SU-DHL-6 (cell line): ENCODE results near the gene NACC1.

Experiments used
- EZH2phosphoT487 ChIP-seq: fragments of 200-600 bp; sonication (generic), shearing (Covaris generic); conservative IDR thresholded peaks from 2 replicates; pipeline ENCODE4 v1.6.1; 2018; ENCODE audit warnings: mild to moderate bottlenecking, antibody characterized with exemption, low read length, moderate library complexity, mixed read lengths
- TF ChIP-seq, protein P1 (sequence below): fragments of 200-600 bp; sonication (generic); IDR thresholded peaks from one replicate; pipeline ENCODE4 v1.5.1; 2017; ENCODE audit warnings: antibody characterized with exemption, mild to moderate bottlenecking, low read length, moderate library complexity; ENCODE audit not compliant: insufficient read depth, poor library complexity, severe bottlenecking

GRCh38 chr19:13074378-13074777, 43.7 kb upstream of the NACC1 start:
- no peak for TF ChIP-seq EZH2phosphoT487
- TF ChIP-seq, protein P1, sequence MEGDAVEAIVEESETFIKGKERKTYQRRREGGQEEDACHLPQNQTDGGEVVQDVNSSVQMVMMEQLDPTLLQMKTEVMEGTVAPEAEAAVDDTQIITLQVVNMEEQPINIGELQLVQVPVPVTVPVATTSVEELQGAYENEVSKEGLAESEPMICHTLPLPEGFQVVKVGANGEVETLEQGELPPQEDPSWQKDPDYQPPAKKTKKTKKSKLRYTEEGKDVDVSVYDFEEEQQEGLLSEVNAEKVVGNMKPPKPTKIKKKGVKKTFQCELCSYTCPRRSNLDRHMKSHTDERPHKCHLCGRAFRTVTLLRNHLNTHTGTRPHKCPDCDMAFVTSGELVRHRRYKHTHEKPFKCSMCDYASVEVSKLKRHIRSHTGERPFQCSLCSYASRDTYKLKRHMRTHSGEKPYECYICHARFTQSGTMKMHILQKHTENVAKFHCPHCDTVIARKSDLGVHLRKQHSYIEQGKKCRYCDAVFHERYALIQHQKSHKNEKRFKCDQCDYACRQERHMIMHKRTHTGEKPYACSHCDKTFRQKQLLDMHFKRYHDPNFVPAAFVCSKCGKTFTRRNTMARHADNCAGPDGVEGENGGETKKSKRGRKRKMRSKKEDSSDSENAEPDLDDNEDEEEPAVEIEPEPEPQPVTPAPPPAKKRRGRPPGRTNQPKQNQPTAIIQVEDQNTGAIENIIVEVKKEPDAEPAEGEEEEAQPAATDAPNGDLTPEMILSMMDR, result no peak
